ENCODE measurements around the gene LHX2.
"Not testable (repeated sequence)": the region's sequence is repeated elsewhere in the genome, so short reads cannot be mapped to it uniquely, and the experiment has no call there.

LHX2 gene

GRCh38 chr9:124011460-124012301 lies at the start of gene LHX2:
TSS of gene LHX2 (plus strand) at chr9:124011768. CDS start at chr9:124012349, 581 bp downstream.
- peak; percentile 83 to 95 for DNase-seq

- no peak for DNase-seq
Measured at GRCh38 chr9:123964761-123965160, 46.8 kb upstream of the LHX2 start.

- no peak for DNase-seq
Measured at GRCh38 chr9:123965801-123966686, 45.5 kb upstream of the LHX2 start.

- DNase-seq = no peak
Measured at GRCh38 chr9:123967323-123967722, 44.2 kb upstream of the LHX2 start.

GRCh38 chr9:123972618-123973017 lies 39.0 kb upstream of the LHX2 start:
- DNase-seq = no peak

- DNase-seq = no peak
Measured at GRCh38 chr9:123973590-123974223, 37.9 kb upstream of the LHX2 start.

GRCh38 chr9:123974471-123974870 lies 37.1 kb upstream of the LHX2 start:
- no peak for DNase-seq

- no peak for DNase-seq
Measured at GRCh38 chr9:123975871-123976270, 35.7 kb upstream of the LHX2 start.

- DNase-seq = not testable (repeated sequence)
Measured at GRCh38 chr9:123976579-123976978, 35.0 kb upstream of the LHX2 start.

- no peak for DNase-seq
Measured at GRCh38 chr9:123978981-123979380, 32.6 kb upstream of the LHX2 start.

GRCh38 chr9:123982535-123982934 lies 29.0 kb upstream of the LHX2 start:
- no peak for DNase-seq

GRCh38 chr9:123983047-123983446 lies 28.5 kb upstream of the LHX2 start:
- no peak for DNase-seq

GRCh38 chr9:123984802-123985201 lies 26.8 kb upstream of the LHX2 start:
- no peak for DNase-seq

- DNase-seq = no peak
Measured at GRCh38 chr9:123985869-123986268, 25.7 kb upstream of the LHX2 start.

GRCh38 chr9:123990427-123990826 lies 21.1 kb upstream of the LHX2 start:
- no peak for DNase-seq

GRCh38 chr9:123992679-123993078 lies 18.9 kb upstream of the LHX2 start:
- not testable (repeated sequence) for DNase-seq

- no peak for DNase-seq
Measured at GRCh38 chr9:123996731-123997421, 14.7 kb upstream of the LHX2 start.

GRCh38 chr9:123997665-123998277 lies 13.8 kb upstream of the LHX2 start:
- no peak for DNase-seq

- DNase-seq = no peak
Measured at GRCh38 chr9:123998278-123998925, 13.2 kb upstream of the LHX2 start.

- DNase-seq = no peak
Measured at GRCh38 chr9:123998970-123999621, 12.5 kb upstream of the LHX2 start.

- DNase-seq = no peak
Measured at GRCh38 chr9:123999661-124000060, 11.9 kb upstream of the LHX2 start.

Measured in NCI-H446 (cell line).